ENCODE data around the gene STX1B.

STX1B gene

GRCh38 chr16:30979170-30980022 lies 31.0 kb downstream of the STX1B start:
- DNase-seq (ENCODE audit: low spot score), result no peak

- DNase-seq (ENCODE audit: low spot score), result no peak
Observed at GRCh38 chr16:30977502-30977901, 32.9 kb downstream of the STX1B start.

- no peak for DNase-seq (ENCODE audit: low spot score)
Observed at GRCh38 chr16:30976486-30976885, 34.0 kb downstream of the STX1B start.

GRCh38 chr16:30974348-30974747 lies 36.1 kb downstream of the STX1B start:
- DNase-seq (ENCODE audit: low spot score), result no peak

- DNase-seq (ENCODE audit: low spot score), result no peak
Observed at GRCh38 chr16:30972872-30973271, 37.6 kb downstream of the STX1B start.

GRCh38 chr16:30971298-30971697 lies 39.1 kb downstream of the STX1B start:
- no peak for DNase-seq (ENCODE audit: low spot score)

GRCh38 chr16:30969246-30969842 lies 41.1 kb downstream of the STX1B start:
- no peak for DNase-seq (ENCODE audit: low spot score)

GRCh38 chr16:30967795-30968194 lies 42.6 kb downstream of the STX1B start:
- no peak for DNase-seq (ENCODE audit: low spot score)

GRCh38 chr16:30966033-30966619 lies 44.3 kb downstream of the STX1B start:
- DNase-seq (ENCODE audit: low spot score), result no peak

- DNase-seq (ENCODE audit: low spot score), result no peak
Observed at GRCh38 chr16:30965436-30965835, 45.0 kb downstream of the STX1B start.

- no peak for DNase-seq (ENCODE audit: low spot score)
Observed at GRCh38 chr16:30964574-30965226, 45.7 kb downstream of the STX1B start.

- DNase-seq (ENCODE audit: low spot score), result no peak
Observed at GRCh38 chr16:30963925-30964511, 46.4 kb downstream of the STX1B start.

GRCh38 chr16:30961384-30961783 lies 49.1 kb downstream of the STX1B start:
- no peak for DNase-seq (ENCODE audit: low spot score)

- DNase-seq (ENCODE audit: low spot score), result peak; percentile 57
Observed at GRCh38 chr16:30958175-30959079, 52.0 kb downstream of the STX1B start.

- DNase-seq (ENCODE audit: low spot score), result peak; percentile 98
Observed at GRCh38 chr16:30957456-30958174, 52.8 kb downstream of the STX1B start, which contains the start of gene SETD1A. SETD1A (plus strand) TSS chr16:30957754; CDS start chr16:30958732, 978 bp downstream.

- peak; percentile 90 for DNase-seq (ENCODE audit: low spot score)
Observed at GRCh38 chr16:30956601-30957455, 53.6 kb downstream of the STX1B start.

- no peak for DNase-seq (ENCODE audit: low spot score)
Observed at GRCh38 chr16:30954993-30955392, 55.4 kb downstream of the STX1B start.

GRCh38 chr16:30953511-30954124 lies 56.8 kb downstream of the STX1B start:
- DNase-seq (ENCODE audit: low spot score), result peak; percentile 27

GRCh38 chr16:30953111-30953510 lies 57.3 kb downstream of the STX1B start:
- no peak for DNase-seq (ENCODE audit: low spot score)
